SU-DHL-6 (cell line): ENCODE measurements around the gene ACVR1.

Experiments
- H2AFZ ChIP-seq: fragments of 200-600 bp; sonication (generic); 2 replicates; pipeline ENCODE4 v1.6.1; 2014; ENCODE audit warnings: low read depth, mild to moderate bottlenecking, moderate library complexity, mixed read lengths, antibody characterized with exemption, low read length; ENCODE audit not compliant: severe bottlenecking
- H3F3A ChIP-seq: fragments of 200-600 bp; shearing (Covaris generic); 2 replicates; pipeline ENCODE4 v1.6.0; 2016; ENCODE audit warnings: antibody characterized with exemption, mild to moderate bottlenecking; ENCODE audit not compliant: insufficient read depth
- H3K27ac ChIP-seq: fragments of 200-600 bp; sonication (generic); 2 replicates; pipeline ENCODE4 v1.5.1; 2016; ENCODE audit warnings: low read depth, mild to moderate bottlenecking, low read length, moderate library complexity, mixed read lengths
- H3K27me3 ChIP-seq: fragments of 200-600 bp; sonication (generic), shearing (Covaris generic); 2 replicates; pipeline ENCODE4 v1.6.0; 2014; ENCODE audit warnings: mild to moderate bottlenecking, low read length
- H3K36me3 ChIP-seq: fragments of 200-600 bp; sonication (generic); 2 replicates; pipeline ENCODE4 v1.6.1; 2014; ENCODE audit warnings: mild to moderate bottlenecking, low read length, mixed read lengths
- H3K4me2 ChIP-seq: fragments of 300-600, 200-600 bp; shearing (Covaris generic), sonication (generic); 2 replicates; pipeline ENCODE4 v1.6.0; 2014; ENCODE audit warnings: low read length, low read depth, mild to moderate bottlenecking; ENCODE audit not compliant: poor library complexity, severe bottlenecking
- H3K4me3 ChIP-seq: fragments of 200-600 bp; sonication (generic); 2 replicates; pipeline ENCODE4 v1.5.1; 2014; ENCODE audit warnings: antibody characterized with exemption, low read length, mild to moderate bottlenecking, mixed read lengths; ENCODE audit not compliant: insufficient read depth, poor library complexity, severe bottlenecking
- H3K79me2 ChIP-seq: fragments of 200-600 bp; sonication (generic); 2 replicates; pipeline ENCODE4 v1.6.1; 2014; ENCODE audit warnings: mild to moderate bottlenecking, low read length, moderate library complexity; ENCODE audit not compliant: insufficient read depth
- H3K9ac ChIP-seq: fragments of 200-600 bp; sonication (generic); 2 replicates; pipeline ENCODE4 v1.7.0; 2014; ENCODE audit warnings: mild to moderate bottlenecking, low read length
- H3K9me2 ChIP-seq: fragments of 200-600 bp; sonication (generic); replicated peaks from 2 replicates; pipeline ENCODE4 v1.6.1; 2014; ENCODE audit warnings: low read length; ENCODE audit not compliant: insufficient read depth
- H3K9me3 ChIP-seq: fragments of 200-600 bp; sonication (generic); 2 replicates; pipeline ENCODE4 v1.6.1; 2014; ENCODE audit warnings: low read length, mixed read lengths; ENCODE audit not compliant: insufficient read depth
- H4K20me1 ChIP-seq: fragments of 200-600 bp; sonication (generic); 2 replicates; pipeline ENCODE4 v1.6.1; 2014; ENCODE audit warnings: low read depth, mild to moderate bottlenecking, antibody characterized with exemption, low read length, moderate library complexity, mixed read lengths
- CTCF ChIP-seq: fragments of 200-600 bp; sonication (generic); IDR thresholded peaks from one replicate; pipeline ENCODE4 v1.5.1; 2017; ENCODE audit warnings: antibody characterized with exemption, mild to moderate bottlenecking, low read length, moderate library complexity; ENCODE audit not compliant: insufficient read depth, poor library complexity, severe bottlenecking
- EZH2phosphoT487 ChIP-seq: fragments of 200-600 bp; sonication (generic), shearing (Covaris generic); conservative IDR thresholded peaks from 2 replicates; pipeline ENCODE4 v1.6.1; 2018; ENCODE audit warnings: mild to moderate bottlenecking, antibody characterized with exemption, low read length, moderate library complexity, mixed read lengths

ACVR1 gene

GRCh38 chr2:157899125-157899839 is 23.2 kb upstream of the ACVR1 start:
- no peak overlapping the region for H3K4me2 ChIP-seq
- no peaks in the 10 kb centered on the region for H3K9me3 ChIP-seq
- no peaks in the 10 kb centered on the region for H4K20me1 ChIP-seq
- no peak overlapping the region for H3K27ac ChIP-seq
- H2AFZ ChIP-seq, result no peak overlapping the region
- no peaks in the 10 kb centered on the region for H3F3A ChIP-seq
- no peak overlapping the region for H3K9ac ChIP-seq
- no peaks in the 10 kb centered on the region for H3K9me2 ChIP-seq
- TF ChIP-seq CTCF (no peak), EZH2phosphoT487 (no peak)
- H3K27me3 ChIP-seq, result no peaks in the 10 kb centered on the region
- H3K4me3 ChIP-seq, result no peak overlapping the region
- no peaks in the 10 kb centered on the region for H3K36me3 ChIP-seq
- H3K79me2 ChIP-seq, result no peaks in the 10 kb centered on the region

GRCh38 chr2:157898591-157898996 is 22.5 kb upstream of the ACVR1 start:
- Histone ChIP-seq H3K36me3 (no peaks in the 10 kb centered on the region), H3K27me3 (no peaks in the 10 kb centered on the region), H3K9ac (no peak overlapping the region), H2AFZ (no peak overlapping the region), H3K9me2 (no peaks in the 10 kb centered on the region), H3F3A (no peaks in the 10 kb centered on the region), H3K27ac (no peak overlapping the region), H3K4me2 (no peak overlapping the region), H3K79me2 (no peaks in the 10 kb centered on the region), H4K20me1 (no peaks in the 10 kb centered on the region), H3K9me3 (no peaks in the 10 kb centered on the region), H3K4me3 (no peak overlapping the region)
- TF ChIP-seq EZH2phosphoT487 (no peak), CTCF (no peak)

DNA sequence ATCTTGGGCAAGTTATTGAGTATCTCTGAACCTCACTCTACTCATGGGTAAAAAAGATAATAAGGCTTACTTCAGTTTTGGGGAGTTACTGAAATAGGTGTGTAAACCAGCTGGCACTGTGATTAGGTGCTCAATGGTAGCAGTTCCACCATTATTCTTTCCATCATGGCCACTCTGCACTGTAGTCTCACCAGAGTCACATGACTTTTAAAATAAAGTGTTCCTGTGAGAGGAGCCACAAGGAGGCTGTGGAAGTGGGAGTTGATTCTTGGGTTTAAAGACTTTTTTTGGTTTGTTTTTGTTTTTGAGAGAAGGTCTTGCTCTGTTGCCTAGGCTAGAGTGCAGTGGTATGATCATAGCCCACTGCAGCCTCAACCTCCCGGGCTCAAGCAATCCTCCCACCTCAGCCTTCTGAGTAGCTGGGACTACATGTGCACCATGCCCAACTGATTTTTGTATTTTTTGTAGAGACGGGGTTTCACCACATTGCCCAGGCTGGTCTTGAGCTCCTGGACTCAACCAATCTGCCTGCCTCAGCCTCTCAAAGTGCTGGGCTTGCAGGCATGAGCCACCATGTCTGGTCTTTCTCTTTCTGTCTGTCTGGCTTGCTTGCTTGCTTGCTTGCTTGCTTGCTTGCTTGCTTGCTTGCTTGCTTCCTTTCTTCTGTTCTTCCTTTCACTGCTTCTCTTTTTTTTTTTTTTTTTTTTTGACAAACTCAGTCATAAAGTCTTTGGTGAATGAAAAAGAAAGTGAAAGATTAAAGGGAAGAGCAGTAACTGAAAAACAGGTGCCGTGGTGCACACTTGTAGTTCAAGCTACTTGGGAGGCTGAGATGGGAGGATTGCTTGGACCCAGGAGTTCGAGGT is 21.2 kb upstream of the ACVR1 start:
- Histone ChIP-seq H3K9ac (no peak overlapping the region), H3K79me2 (no peaks in the 10 kb centered on the region), H3K9me2 (no peaks in the 10 kb centered on the region), H3K4me2 (no peak overlapping the region), H3K36me3 (no peaks in the 10 kb centered on the region), H3K4me3 (no peak overlapping the region), H3K27ac (no peak overlapping the region), H2AFZ (no peak overlapping the region), H3K27me3 (no peaks in the 10 kb centered on the region), H3K9me3 (no peaks in the 10 kb centered on the region), H3F3A (no peaks in the 10 kb centered on the region), H4K20me1 (no peaks in the 10 kb centered on the region)
- TF ChIP-seq EZH2phosphoT487 (no peak), CTCF (no peak)
